ENCODE data around the gene PSTK. TPM values are rescaled to one million over a fixed set of nuclear protein-coding genes. Genes with fewer than 3 reads are reported as not detected.

The PSTK gene
- total and polyA plus RNA-seq, 2 of the 13 experiments (the other 11 are each of a cell fraction or from before 2014, with no cell fraction given): 8.2 to 9.3 TPM

DNA sequence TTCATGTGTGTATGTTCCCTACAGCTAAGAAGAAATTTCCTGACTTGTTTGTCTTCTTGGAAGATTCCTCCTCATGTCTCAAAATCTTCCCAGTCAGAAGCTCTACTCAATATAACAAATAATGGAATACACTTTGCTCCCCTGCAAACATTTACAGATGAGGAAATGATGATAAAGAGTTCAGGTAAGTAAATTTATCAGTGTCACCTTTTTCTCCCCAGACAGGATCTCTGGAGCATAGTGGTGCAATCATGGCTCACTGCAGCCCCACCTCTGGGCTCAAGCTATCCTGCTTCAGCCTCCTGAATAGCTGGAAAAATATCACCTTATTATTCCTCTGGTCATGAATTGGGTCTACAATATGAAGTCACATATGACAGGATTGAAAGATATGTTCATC is 54.1 kb downstream of the PSTK start (continued):
- TF ChIP-seq, protein P1, sequence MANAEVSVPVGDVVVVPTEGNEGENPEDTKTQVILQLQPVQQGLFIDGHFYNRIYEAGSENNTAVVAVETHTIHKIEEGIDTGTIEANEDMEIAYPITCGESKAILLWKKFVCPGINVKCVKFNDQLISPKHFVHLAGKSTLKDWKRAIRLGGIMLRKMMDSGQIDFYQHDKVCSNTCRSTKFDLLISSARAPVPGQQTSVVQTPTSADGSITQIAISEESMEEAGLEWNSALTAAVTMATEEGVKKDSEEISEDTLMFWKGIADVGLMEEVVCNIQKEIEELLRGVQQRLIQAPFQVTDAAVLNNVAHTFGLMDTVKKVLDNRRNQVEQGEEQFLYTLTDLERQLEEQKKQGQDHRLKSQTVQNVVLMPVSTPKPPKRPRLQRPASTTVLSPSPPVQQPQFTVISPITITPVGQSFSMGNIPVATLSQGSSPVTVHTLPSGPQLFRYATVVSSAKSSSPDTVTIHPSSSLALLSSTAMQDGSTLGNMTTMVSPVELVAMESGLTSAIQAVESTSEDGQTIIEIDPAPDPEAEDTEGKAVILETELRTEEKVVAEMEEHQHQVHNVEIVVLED (CRISPR knock-in tag; IDR thresholded peaks at IDR 0.05; ENCODE audit: borderline replicate concordance): no peak
- peak; percentile 71 for TF ChIP-seq HNF4A (CRISPR knock-in tag; IDR thresholded peaks at IDR 0.05)
- no peak for TF ChIP-seq ETV6 (CRISPR knock-in tag; conservative IDR thresholded peaks at IDR 0.05)
- TF ChIP-seq NR2F2 (IDR thresholded peaks at IDR 0.05; ENCODE audit: borderline replicate concordance, low read depth): 0 out of 2 replicates have a peak, but pooled peaks have one; percentile 15
- no peak for TF ChIP-seq PITX1 (CRISPR knock-in tag; IDR thresholded peaks at IDR 0.05)
- TF ChIP-seq DRAP1 (CRISPR knock-in tag; IDR thresholded peaks at IDR 0.05): no peak
- no peak for TF ChIP-seq ATRX (CRISPR knock-in tag; IDR thresholded peaks at IDR 0.05; ENCODE audit: borderline replicate concordance)
- no peak for TF ChIP-seq CREBL2 (CRISPR knock-in tag; IDR thresholded peaks at IDR 0.05; ENCODE audit: borderline replicate concordance)
- peak; percentile 46 for TF ChIP-seq RARA (CRISPR knock-in tag; IDR thresholded peaks at IDR 0.05)
- TF ChIP-seq NR2F6 (IDR thresholded peaks at IDR 0.05): peak; percentile 14; the same call in 1 of the 2 replicates
- 0 out of 2 replicates have a peak, but pooled peaks have one; percentile 9 for TF ChIP-seq NR2F6 (CRISPR knock-in tag; IDR thresholded peaks at IDR 0.05)
- TF ChIP-seq ZNF34 (CRISPR knock-in tag; IDR thresholded peaks at IDR 0.05; ENCODE audit: borderline replicate concordance): no peak
- TF ChIP-seq MED1 (CRISPR knock-in tag; IDR thresholded peaks at IDR 0.05): peak; percentile 72
- TF ChIP-seq ZEB1 (IDR thresholded peaks at IDR 0.05; ENCODE audit: insufficient replicate concordance, low read depth): no peak
- TF ChIP-seq SOX6 (IDR thresholded peaks at IDR 0.05): no peak
- peak; percentile 21; the same call in 1 of the 2 replicates for TF ChIP-seq SOX6 (CRISPR knock-in tag; IDR thresholded peaks at IDR 0.05)
- no peak for TF ChIP-seq PRDM4 (CRISPR knock-in tag; IDR thresholded peaks at IDR 0.05; ENCODE audit: borderline replicate concordance)
- TF ChIP-seq ISL2 (CRISPR knock-in tag; IDR thresholded peaks at IDR 0.05): 0 out of 2 replicates have a peak, but pooled peaks have one; percentile 48
- TF ChIP-seq, protein P2, sequence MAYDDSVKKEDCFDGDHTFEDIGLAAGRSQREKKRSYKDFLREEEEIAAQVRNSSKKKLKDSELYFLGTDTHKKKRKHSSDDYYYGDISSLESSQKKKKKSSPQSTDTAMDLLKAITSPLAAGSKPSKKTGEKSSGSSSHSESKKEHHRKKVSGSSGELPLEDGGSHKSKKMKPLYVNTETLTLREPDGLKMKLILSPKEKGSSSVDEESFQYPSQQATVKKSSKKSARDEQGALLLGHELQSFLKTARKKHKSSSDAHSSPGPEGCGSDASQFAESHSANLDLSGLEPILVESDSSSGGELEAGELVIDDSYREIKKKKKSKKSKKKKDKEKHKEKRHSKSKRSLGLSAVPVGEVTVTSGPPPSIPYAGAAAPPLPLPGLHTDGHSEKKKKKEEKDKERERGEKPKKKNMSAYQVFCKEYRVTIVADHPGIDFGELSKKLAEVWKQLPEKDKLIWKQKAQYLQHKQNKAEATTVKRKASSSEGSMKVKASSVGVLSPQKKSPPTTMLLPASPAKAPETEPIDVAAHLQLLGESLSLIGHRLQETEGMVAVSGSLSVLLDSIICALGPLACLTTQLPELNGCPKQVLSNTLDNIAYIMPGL (CRISPR knock-in tag; IDR thresholded peaks at IDR 0.05; ENCODE audit: borderline replicate concordance in 1 of 2, low read depth in 1 of 2): no peak
